KG1 (cell line): Measurements from ENCODE around the gene ISG15.

Experiments
- DNase-seq: peaks from one replicate; lab custom pipeline; 2025; lab: John Stamatoyannopoulos, UW

The ISG15 gene

DNA sequence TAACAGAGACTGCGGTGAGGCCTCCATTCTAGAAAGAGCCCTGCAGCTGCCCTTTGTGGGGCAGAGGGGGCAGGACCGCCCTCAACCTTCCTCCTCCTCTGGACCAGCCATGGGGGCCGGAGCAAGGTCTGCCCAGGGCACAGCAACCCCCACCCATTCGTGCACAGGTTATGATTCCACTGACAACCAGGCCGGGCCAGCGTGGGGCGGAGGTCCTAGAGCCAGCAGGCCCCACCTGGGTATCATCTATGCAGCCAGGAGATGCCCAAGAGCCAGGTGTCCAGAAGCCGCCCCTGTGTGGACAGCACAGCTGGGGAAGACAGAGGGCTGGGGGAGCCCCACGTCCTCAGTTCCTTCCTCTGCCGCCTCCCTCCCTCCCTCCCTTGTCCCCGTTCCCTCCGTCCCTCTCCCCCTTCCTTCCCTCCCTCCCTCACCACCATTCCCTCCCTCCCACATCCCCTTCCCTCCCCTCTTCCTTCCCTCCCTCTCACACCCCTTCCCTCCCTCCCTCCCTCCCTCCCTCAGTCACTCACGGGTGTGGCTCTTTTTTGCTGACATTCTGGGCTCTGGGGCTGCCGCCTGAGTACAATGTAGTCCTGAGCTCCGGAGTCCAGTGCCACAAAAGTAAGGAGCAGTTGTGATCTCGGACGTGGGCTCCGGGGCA lies 48.5 kb downstream of the ISG15 start:
- no peak for DNase-seq

DNA sequence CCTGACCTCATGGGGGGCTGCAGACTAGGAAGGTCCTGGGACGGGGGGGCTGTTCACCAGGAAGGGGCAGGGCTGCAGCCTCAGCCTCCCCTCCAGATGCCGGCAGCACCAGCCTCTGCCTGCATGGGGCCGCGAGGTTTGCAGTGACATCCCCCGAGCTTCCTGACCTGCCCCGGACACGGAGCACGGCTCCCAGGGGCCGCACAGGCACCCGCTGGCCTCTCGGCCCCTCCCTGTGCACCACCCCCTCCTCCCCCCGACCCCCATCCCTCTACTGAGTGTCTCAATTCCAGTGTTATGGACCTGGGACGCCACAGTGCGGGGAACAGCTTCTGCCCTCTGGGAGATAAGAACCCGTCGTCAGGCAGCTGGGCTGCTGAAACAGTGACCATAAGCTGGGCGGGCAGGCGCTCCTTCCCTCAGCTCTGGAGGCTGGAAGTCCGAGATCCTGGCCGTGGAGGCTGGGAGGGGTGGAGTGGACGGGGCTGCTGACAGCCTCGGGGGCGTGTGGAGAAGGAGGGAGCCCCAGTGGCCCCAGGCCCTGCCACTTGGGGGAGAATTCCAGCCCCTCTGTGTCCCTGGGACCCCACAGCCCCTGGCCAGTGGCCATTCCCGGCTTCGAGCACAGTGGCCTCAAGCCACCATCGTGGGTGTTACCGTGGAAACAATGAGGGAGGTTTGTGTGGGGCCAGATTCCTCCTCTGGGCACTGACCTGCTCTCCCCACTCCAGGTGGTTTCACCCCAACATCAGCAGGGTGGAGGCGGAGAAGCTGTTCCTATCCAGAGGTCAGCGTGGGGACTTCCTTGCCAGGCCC lies 49.3 kb downstream of the ISG15 start:
- DNase-seq = no peak

DNA sequence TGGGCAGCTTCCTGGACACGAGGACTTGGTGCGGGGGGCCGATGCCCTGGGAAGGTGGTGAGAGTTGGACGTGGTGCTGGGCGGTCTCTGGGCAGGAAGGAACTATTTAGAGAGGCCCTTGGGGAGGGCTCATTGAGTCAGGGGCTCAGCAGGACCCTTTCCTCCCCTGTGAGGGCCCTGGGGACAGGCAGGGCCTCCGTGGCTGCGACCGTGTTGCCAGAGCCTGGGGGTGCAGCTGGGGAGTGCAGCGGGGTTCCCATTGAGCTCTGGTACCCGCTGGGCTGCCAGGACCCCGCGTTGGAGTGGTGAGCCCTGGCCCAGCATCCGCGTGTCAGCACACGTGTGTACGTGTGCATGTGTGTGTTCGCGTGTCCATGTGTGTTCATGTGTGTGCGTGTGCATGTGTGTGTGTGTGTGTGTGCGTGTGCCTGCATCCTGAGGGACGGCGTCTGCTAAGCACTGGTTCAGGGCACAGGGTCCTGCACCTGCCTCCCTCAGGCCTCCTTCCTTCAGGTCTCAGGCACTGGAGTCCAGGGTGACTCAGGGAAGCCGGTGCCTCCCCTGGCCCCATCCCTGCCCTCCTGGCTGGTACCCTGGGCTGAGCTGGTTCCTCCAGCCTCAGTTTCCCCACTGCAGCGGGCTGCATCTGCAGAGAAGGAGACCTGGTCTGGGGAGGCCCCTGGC lies 50.1 kb downstream of the ISG15 start:
- no peak for DNase-seq
